Stimulated activated CD8-positive, alpha-beta memory T cell treated with anti-CD3 and anti-CD28 coated beads, Interleukin-4, amount 100 ng/mL, for 4 hours (primary cell): ENCODE results near the gene ITK.

ENCODE experiments used
- DNase-seq, 2 donors: peaks; one replicate each; pipeline ENCODE4 v3.0.0-alpha.2; 2020; ENCODE audit warnings: low read depth in 2 of 2, low spot score in 1 of 2

Gene ITK

DNA sequence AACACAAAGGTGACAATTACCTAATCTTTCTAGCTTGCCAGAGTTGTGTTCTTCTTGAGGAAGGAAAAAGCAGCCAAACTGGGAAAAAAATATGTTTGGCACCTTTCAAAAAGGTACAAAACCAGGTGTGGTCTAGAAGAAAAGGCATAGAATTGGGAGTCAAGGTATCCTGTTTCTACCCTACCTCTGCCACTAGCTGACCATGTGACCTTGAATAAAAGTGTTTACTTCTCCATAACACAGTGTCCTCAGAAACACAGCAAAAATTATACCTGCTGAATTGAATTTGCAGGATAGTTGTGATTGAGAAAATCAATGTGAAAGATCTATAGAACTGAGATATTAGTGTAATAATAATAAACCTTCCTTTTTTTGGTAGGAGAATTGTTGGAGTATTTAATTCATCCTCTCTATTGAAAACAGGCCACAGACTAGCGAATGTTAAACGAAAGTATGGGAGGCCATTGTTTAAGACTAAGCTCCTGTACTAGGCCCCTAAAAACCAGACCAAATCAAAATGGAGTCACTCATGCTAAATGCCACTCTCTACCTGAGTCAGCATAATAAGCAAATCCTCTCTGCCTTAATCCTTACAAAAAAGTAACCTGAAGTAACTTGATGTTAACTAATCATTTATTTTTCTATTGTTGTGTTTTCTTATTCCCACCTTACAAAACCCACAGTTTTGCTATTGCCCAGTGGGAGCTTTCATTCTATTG is 97.8 kb downstream of the ITK start:
- DNase-seq, result no peak

DNA sequence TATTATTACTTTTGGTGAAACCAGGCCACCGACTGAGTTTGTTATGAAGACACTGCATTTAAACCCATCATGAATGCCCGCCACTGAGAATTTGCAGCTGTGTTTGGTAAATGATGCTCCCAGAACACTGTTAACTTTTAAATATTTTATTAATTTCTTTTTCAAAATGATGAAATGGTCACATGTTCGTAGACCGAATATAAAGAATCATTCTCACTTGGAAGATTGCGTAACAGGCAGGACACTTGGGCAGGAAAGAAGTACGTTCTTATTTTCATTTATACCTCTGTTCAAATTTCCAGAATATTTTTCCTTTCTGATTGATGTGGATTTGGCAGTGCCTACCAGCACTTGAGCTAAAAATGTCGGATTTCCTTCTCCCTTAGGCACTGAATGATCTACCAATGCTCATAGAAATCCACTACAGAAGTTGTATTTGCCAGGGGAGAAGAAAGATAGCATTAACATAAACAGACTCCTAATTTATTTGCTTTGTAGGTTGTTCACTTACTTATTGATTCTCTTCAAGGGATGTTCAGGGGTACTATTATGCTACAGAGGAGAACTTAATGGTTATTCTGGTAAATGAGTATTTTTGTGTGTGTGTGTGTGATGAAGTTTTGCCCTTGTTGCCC is 99.1 kb downstream of the ITK start:
- DNase-seq, result no peak

GRCh38 chr5:157280927-157281326 is 100.3 kb downstream of the ITK start:
- no peak for DNase-seq

DNA sequence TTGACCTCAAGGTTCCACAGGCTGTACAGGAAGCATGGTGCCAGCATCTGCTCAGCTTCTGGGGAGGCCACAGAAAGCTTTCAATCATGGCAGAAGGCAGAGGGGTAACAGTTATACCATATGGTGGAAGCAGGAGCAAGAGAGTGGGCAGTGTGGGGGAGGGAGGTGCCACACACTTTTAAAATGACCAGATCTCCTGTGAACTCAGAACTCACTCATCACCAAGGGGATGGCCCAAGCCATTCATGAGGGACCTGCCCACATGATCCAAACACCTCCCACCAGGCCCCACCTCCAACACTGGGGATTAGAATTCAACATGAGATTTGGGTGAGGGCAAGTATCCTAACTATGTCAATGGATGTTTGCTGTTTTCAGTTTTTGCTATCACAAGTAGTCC is 101.5 kb downstream of the ITK start:
- no peak for DNase-seq

- no peak for DNase-seq
Measured at GRCh38 chr5:157283434-157283833, 102.8 kb downstream of the ITK start.

- DNase-seq, result no peak
Measured at GRCh38 chr5:157284458-157285212, 104.0 kb downstream of the ITK start.

DNA sequence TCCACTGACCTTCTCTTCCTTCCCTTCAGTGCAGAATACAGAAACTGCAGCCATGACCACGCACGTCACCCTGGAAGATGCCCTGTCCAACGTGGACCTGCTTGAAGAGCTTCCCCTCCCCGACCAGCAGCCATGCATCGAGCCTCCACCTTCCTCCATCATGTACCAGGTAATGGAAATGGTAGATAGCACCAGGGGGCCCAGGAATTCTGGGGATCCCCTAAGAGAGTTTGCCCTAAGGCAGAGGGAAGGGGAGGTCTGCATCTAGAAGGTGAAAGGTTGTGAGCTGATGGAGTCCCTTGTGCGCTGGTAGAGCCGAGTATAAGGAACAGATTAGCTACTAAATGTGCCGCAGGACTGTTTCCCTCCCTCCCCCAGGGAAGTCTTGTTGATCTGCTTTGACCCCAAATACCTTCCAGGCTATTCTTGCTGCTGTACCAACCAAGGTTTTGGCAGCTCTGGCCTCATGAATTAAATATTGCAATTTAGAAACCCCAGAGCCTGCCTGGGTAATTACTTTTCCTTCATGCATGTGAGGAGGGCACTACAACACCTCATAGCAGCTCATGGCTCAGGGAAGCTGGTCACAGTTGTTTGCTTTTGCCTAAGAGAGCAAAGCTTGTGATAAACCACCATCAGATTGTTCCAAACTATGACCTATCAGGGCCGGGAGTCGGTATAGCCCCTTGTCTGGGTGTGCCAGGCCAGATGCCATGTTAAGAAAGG is 104.8 kb downstream of the ITK start:
- no peak for DNase-seq

DNA sequence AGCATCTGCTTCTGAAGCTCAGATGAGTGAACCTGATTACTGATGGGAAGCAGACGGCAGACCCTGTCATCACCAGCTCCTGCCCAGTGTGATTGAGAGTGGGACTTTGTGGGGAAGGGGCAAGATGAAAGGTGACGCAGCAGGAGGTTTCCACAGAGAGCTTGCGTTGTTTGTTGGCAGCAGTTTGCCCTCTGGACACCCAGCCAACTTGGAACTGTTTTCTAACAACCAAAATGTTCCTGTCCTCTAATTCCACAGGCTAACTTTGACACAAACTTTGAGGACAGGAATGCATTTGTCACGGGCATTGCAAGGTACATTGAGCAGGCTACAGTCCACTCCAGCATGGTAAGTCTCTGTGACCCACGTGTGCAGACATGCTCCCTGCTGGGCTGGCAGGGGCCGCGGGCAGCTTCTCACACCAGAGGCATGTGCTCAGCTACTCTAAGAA is 106.1 kb downstream of the ITK start:
- DNase-seq, result no peak

GRCh38 chr5:157288405-157289163 is 107.9 kb downstream of the ITK start:
- DNase-seq, result no peak

GRCh38 chr5:157289164-157289819 is 108.7 kb downstream of the ITK start:
- DNase-seq, result no peak

DNA sequence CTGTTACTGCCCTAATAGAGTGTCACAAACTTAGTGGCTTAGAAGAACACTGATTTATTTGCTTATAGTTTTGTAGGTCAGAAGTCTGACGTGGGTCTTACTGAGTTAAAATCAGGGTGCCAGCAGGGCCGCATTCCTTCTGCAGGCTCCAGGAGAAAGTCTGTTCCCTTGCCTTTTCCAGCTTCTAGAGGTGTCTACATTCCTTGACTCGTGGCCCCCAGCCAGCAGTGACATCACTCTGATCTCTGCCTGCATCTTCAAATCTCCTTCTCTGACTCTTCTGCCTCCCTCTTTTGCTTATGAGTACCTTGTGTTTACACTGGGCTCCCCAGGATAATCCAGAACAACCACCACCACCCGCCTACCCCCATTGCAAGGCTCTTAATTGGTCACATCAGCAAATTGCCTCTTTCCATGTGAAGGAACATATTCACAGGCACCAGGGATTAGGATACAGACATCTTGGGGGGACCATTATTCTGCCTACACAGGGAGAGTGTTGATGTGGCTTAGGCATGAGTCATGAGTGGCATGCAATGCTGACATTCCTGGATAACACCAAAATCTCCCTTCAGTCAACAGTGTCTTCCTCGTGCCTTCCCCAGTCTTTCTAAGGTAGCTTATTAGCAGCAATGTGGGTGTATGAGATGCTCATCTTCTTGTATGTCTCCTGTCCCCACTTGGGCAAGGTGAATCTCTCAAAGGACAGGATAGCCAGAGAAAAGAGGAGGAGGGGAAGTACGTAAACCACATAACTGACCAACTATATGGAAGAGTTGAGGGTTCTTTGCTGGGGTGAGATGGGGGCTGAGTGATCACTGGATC is 109.7 kb downstream of the ITK start:
- DNase-seq, result no peak

DNA sequence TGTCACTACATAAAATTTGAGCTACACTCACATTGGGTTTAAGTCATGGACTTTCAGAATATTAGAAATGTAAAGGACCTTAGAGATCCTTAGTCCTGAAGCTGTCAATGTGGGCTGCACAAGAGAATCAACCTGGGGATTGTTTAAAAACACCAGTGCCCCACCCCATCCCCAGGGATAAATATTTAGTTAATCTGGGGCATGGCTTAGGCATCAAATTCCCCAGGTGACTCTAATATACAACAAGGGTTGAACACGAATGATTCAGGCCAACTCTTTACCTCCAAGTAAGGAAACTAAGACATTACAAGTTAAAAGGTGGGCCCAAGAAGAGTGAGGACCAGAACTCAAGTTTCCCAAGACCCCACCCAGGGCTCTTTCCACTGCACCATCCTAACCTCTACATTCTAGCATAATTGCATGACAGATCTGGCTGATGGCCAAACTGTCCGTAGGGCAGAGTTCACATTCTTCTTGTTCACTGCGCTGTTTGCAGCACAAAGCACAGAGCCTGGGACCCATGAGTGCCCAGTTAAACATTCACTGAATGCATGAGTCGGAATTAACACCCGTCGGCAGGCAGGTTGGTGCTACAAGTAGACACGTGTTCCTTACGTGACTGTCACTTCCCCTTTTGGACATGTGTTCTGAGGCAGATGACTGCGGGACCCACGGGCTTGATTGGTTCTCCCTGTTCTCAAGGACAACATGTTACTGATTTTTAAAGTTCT is 110.5 kb downstream of the ITK start:
- no peak for DNase-seq

DNA sequence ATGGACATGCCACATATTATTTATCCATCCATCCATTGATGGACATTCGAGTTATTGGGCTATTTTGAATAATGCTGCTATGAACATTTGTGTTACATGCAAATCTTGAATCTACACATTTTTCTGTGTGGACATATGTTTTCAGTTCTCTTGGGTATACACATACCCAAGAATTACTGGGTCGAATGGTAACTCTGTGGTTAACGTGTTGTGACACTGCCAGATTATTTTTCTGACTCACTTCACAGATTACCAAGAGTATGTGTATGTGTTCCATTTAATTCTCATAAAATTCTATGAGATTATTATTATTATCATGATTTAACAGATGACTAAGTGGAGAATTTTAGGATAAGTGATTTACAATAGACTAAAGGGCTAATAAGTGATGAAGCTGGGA is 112.0 kb downstream of the ITK start:
- DNase-seq, result no peak

GRCh38 chr5:157294407-157295091 is 113.9 kb downstream of the ITK start:
- DNase-seq, result no peak

GRCh38 chr5:157295247-157295646 is 114.6 kb downstream of the ITK start:
- no peak for DNase-seq

- DNase-seq, result no peak
Measured at GRCh38 chr5:157300564-157300963, 119.9 kb downstream of the ITK start.

- DNase-seq, result no peak
Measured at GRCh38 chr5:157301066-157301465, 120.4 kb downstream of the ITK start.

DNA sequence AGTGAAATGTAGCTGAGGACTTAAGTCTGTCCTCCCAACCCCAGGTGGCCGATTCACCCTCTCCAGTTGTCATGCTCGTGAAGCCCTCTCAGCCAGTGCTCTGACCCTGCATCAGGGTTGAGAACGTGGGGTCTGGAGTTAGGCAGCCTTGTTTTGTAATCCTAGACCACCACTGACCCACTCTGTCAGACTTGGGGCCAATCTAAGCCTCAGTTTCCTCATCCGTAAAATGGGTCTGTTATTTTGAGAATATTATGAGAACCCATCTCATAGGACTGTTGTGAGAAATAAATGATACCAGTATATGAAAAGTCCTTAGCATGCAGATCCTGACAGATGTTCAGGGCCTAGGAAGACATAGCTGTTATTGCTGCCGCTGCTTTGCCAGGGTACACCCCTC is 122.4 kb downstream of the ITK start:
- no peak for DNase-seq
